HepG2 (cell line): ENCODE data around the gene RPL19. TPM values are rescaled to one million over a fixed set of nuclear protein-coding genes. Genes with fewer than 3 reads are reported as not detected.
A peak's percentile ranks its signal among the peaks of the same experiment; 100 is the strongest.

Experiments used
- CSRNP1 ChIP-seq: sonication (generic); formaldehyde crosslinking; IDR thresholded peaks from 2 replicates; pipeline ENCODE4 v1.8.1; 2023; ENCODE audit warnings: mild to moderate bottlenecking, missing genetic modification reagents
- IRX3 ChIP-seq: sonication (generic); formaldehyde crosslinking; IDR thresholded peaks from 2 replicates; pipeline ENCODE4 v1.8.1; 2023; ENCODE audit warnings: mild to moderate bottlenecking, low read depth, missing genetic modification reagents, borderline replicate concordance
- KLF16 ChIP-seq, 2 experiments: sonication (generic) in 1 of 2; formaldehyde crosslinking in 1 of 2; IDR thresholded peaks; 2 replicates each; pipeline versions ENCODE4 v1.6.1 to v1.8.0; 2016 to 2023; ENCODE audit warnings: missing genetic modification reagents in 2 of 2, missing compliant biosample characterization in 1 of 2
- KLF9 ChIP-seq: IDR thresholded peaks from 2 replicates; pipeline ENCODE4 v1.6.1; 2016; ENCODE audit warnings: low read depth
- NFKB2 ChIP-seq: sonication (generic); formaldehyde crosslinking; IDR thresholded peaks from 2 replicates; pipeline ENCODE4 v1.4.0; 2020; ENCODE audit warnings: missing genetic modification reagents, borderline replicate concordance
- NR2F6 ChIP-seq, 2 experiments: IDR thresholded peaks; 2 replicates each; pipeline ENCODE4 v1.6.1; 2016; ENCODE audit warnings: antibody characterized with exemption in 1 of 2, mild to moderate bottlenecking in 1 of 2
- POLR2A ChIP-seq, 2 experiments: IDR thresholded peaks; 2 replicates each; pipeline ENCODE4 v1.6.1; 2011; ENCODE audit warnings: low read depth in 2 of 2, low read length in 2 of 2, mild to moderate bottlenecking in 1 of 2, moderate library complexity in 1 of 2; ENCODE audit not compliant: insufficient read depth in 1 of 2
- SALL2 ChIP-seq: sonication (generic); formaldehyde crosslinking; IDR thresholded peaks from 2 replicates; pipeline ENCODE4 v1.8.1; 2023; ENCODE audit warnings: mild to moderate bottlenecking, missing genetic modification reagents, inconsistent platforms
- SMYD3 ChIP-seq: sonication (generic); formaldehyde crosslinking; IDR thresholded peaks from 2 replicates; pipeline ENCODE4 v1.8.1; 2023; ENCODE audit warnings: mild to moderate bottlenecking, missing genetic modification reagents
- TAF1 ChIP-seq: sonication (generic); formaldehyde crosslinking; IDR thresholded peaks from 2 replicates; pipeline ENCODE4 v1.4.0; 2020; ENCODE audit warnings: missing genetic modification reagents
- TBX2 ChIP-seq: sonication (generic); formaldehyde crosslinking; IDR thresholded peaks from 2 replicates; pipeline ENCODE4 v1.5.0; 2020; ENCODE audit warnings: missing genetic modification reagents, mild to moderate bottlenecking, borderline replicate concordance
- TOPORS ChIP-seq: sonication (generic); formaldehyde crosslinking; IDR thresholded peaks from 2 replicates; pipeline ENCODE4 v1.8.0; 2023; ENCODE audit warnings: mild to moderate bottlenecking, missing genetic modification reagents
- ZBTB40 ChIP-seq, 2 experiments: fragments of 450-650 bp in 1 of 2; sonication (generic) in 1 of 2; formaldehyde crosslinking in 1 of 2; IDR thresholded peaks; 2 replicates each; pipeline versions ENCODE4 v1.6.1 to v1.8.0; 2016 to 2022; ENCODE audit warnings: antibody characterized with exemption in 1 of 2, mild to moderate bottlenecking in 1 of 2, missing genetic modification reagents in 1 of 2
- ZBTB44 ChIP-seq: sonication (generic); formaldehyde crosslinking; IDR thresholded peaks from 2 replicates; pipeline ENCODE4 v1.4.0; 2020; ENCODE audit warnings: missing genetic modification reagents
- ZNF496 ChIP-seq: sonication (generic); formaldehyde crosslinking; IDR thresholded peaks from 2 replicates; pipeline ENCODE4 v1.8.1; 2023; ENCODE audit warnings: mild to moderate bottlenecking, moderate library complexity, missing genetic modification reagents; ENCODE audit not compliant: insufficient replicate concordance
- ZNF501 ChIP-seq: sonication (generic); formaldehyde crosslinking; IDR thresholded peaks from 2 replicates; pipeline ENCODE4 v1.5.1; 2020; ENCODE audit warnings: mild to moderate bottlenecking, moderate library complexity, missing genetic modification reagents
- polyA plus RNA-seq, 8 experiments: library from polyadenylated mRNA; depleted of rRNA in 3 of 8; stranded (reverse) in 7 of 8; unstranded in 1 of 8; fragments of >200 nt; fragmentation: Illumina TruSeq in 4 of 8; extraction: Trizol in 4 of 8; gene quantifications; 2 replicates each; pipeline versions ENCODE4 v1.2.1 to v1.2.3, GENCODE V29; 2011 to 2016; ENCODE audit warnings: low read depth in 4 of 8, missing spikeins in 1 of 8, mixed read lengths in 1 of 8; ENCODE audit not compliant: insufficient read depth in 1 of 8
- total RNA-seq, 5 experiments: library from RNA; depleted of rRNA; stranded (reverse); fragments of >200 nt; fragmentation: Illumina TruSeq; extraction: Trizol; gene quantifications; 2 replicates each; pipeline ENCODE4 v1.2.3, GENCODE V29; 2016; ENCODE audit warnings: low read depth in 1 of 5

The RPL19 gene
- total and polyA plus RNA-seq, 2 of the 13 experiments (the other 11 are each of a cell fraction or from before 2014, with no cell fraction given) = 2,522 to 2,768 TPM

GRCh38 chr17:39239640-39240314, 39.7 kb downstream of the RPL19 start (continued):
- TF ChIP-seq NR2F6 (IDR thresholded peaks at IDR 0.05) = no peak
- TF ChIP-seq NR2F6 (CRISPR knock-in tag; IDR thresholded peaks at IDR 0.05) = no peak
- TF ChIP-seq ZBTB44 (CRISPR knock-in tag) = no peak
- TF ChIP-seq ZNF496 (CRISPR knock-in tag) = no peak
- TF ChIP-seq SMYD3 = no peak
- no peak for TF ChIP-seq CSRNP1
- no peak for TF ChIP-seq POLR2A (IDR thresholded peaks at IDR 0.05; ENCODE audit: insufficient read depth in 1 of 2, low read depth in 2 of 2, low read length in 2 of 2)
- TF ChIP-seq TAF1 (CRISPR knock-in tag) = no peak
- TF ChIP-seq ZNF501 (CRISPR knock-in tag) = 0 out of 2 replicates have a peak, but pooled peaks have one; percentile 45
- no peak for TF ChIP-seq SALL2 (CRISPR knock-in tag)
- no peak for TF ChIP-seq ZBTB40 (IDR thresholded peaks at IDR 0.05)
- no peak for TF ChIP-seq ZBTB40 (CRISPR knock-in tag; IDR thresholded peaks at IDR 0.05)
- TF ChIP-seq KLF9 (CRISPR knock-in tag) = no peak
- TF ChIP-seq NFKB2 (CRISPR knock-in tag) = peak; percentile 59; the same call in 1 of the 2 replicates
- TF ChIP-seq TOPORS (CRISPR knock-in tag) = no peak
- no peak for TF ChIP-seq KLF16 (CRISPR knock-in tag; IDR thresholded peaks at IDR 0.05)
- TF ChIP-seq TBX2 = peak; percentile 30; the same call in 1 of the 2 replicates
- no peak for TF ChIP-seq IRX3 (CRISPR knock-in tag)
